Left lobe of liver (tissue), 2 donors: Measurements from ENCODE around the gene MAP4K3. TPM values are rescaled to one million over a fixed set of nuclear protein-coding genes. Genes with fewer than 3 reads are reported as not detected.

ENCODE experiments used
- ATAC-seq: fragments of 200-7000 bp; cut with Tn5 transposase; one replicate; pipeline ENCODE4 v1.9.1; 2020; ENCODE audit warnings: mild to moderate bottlenecking, moderate library complexity
- DNase-seq: peaks from one replicate; pipeline ENCODE4 v3.0.0-alpha.2; 2020; ENCODE audit warnings: low spot score
- total RNA-seq: library from RNA; stranded (reverse); gene quantifications from one replicate; pipeline ENCODE4 v1.2.1, GENCODE V29; 2021
- donor health status: DM: no; HTN: no; CAD: no; lungs with moderate emphysema.
- donor health status: DM: no; HTN: yes; CAD: no.

Gene MAP4K3
- total RNA-seq, 1 donor from 2014 or later, result 12.8 TPM

DNA sequence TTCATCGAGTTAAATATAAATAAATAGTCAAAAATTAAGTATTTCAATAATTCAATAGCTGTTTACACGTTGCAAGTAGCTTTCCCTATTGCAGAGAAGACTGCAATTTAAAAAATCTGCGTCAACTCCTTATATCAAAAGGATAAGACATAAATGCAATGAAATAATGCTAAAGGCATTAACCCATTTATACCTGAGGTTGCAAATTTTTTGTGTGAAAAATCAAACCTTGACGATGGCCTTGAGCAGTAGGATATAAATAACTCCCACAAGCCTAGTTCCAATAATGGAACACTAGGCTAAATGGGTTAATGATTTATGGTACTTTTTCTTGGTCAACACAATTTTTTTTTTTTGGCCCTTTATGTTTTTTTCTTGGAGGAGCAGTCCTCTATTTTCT is 116.9 kb downstream of the MAP4K3 start:
- ATAC-seq (no peak), DNase-seq (no peak)

DNA sequence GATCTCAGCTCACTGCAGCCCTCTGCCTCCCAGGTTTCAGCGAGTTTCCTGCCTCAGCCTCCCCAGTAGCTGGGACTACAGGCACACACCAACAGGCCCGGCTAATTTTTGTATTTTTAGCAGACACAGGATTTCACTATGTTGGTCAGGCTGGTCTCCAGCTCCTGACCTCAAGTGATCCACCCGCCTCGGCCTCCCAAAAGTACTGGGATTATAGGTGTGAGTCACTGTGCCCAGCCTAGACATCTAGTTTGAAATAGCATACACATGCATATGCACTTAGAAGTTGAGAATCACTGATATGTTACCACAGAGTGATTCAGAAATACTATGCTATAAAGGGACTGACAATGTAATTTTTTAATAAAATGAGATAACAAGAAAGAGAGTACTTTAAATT is 123.5 kb downstream of the MAP4K3 start:
- DNase-seq (no peak), ATAC-seq (no peak)

DNA sequence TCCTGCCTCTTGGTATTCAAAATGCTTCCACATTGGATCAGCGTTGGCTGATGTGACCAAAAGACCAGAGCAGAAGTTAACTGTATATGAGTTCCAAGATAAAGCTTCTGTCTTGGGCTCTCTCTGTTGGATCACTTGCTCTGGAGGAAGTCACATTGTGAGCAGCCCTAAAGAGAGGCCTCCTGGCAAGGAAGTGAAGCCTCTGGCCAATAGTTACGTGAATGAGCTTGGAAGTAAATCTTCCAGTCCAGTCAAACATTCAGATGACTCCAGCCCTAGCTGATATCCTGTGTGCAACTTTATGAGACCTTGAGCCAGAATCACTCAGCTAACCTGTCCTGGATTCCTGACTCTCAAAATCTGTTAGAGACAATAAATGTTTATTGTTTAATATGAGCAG is 125.6 kb downstream of the MAP4K3 start:
- no peak for DNase-seq
- ATAC-seq, result no peak

DNA sequence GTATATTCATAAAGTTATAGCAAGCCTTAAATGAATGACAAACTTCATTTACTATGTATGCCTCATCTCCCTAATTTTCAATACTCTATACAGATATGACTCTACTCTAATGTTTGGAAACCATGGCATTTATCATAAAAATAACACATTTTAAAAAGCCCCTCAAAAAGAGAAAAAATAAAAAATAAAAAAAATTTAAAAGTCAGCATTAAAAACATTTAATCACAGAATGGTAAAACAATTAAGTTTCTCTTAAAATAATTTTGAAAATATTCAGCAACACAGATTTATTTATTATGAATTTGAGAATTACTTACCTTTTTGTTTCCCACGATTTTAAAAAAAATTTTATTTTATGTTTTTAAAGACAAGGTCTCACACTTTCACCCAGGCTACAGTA is 128.3 kb downstream of the MAP4K3 start:
- DNase-seq (no peak), ATAC-seq (no peak)

DNA sequence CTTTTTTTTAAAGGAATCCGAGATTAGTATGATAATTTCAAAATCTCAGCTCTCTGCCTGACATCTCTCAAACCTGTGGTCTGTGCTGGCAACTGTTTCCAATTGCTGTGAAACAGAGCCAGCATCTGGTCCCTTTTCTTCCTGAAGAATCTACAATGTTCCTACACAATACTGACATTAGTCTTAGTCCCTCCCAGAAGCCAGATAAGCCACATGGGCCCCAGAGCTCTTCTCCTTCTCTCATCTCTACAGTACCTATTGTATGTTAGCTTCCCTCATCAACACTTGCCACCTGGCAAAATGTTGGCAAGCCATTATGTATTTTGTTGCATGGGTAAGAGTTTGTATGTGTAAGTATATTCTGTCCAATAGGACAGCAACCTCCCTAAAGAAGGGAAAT is 130.5 kb downstream of the MAP4K3 start:
- DNase-seq, result no peak
- no peak for ATAC-seq

DNA sequence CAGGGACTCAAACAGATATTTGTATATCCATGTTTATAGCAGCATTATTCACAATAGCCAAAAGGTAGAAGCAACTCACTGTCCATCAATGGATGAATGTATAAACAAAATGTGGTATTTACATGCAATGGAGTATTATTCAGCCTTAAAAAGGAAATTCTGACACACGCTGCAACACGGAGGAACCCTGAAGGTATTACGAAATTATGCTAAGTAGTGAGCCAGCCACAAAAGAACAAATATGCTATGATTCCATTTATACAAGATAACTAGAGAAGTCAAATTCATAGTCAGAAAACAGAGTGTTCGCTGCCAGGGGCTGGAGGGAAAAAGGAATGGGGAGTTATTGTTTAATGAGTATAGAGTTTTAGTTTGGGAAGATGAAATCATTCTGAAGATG is 132.4 kb downstream of the MAP4K3 start:
- ATAC-seq (no peak), DNase-seq (no peak)

DNA sequence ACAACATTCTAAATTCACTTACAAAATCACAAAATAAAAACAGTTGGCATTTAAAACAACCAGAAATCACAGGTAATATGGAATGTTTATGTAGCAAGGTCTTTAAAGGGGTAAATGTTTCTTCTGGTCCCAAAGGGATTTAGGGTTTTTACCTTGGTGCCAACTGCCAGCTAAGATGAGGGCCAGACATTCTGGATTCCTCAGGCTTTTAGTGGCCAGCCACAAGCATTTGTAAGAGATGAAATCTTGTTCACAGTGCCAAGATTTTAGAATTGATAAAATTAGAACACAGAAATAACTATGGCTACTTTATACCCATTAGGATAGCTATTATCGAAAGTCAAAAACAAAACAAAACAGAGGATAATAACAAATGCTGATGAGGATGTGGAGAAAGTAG is 132.9 kb downstream of the MAP4K3 start:
- DNase-seq, result no peak
- no peak for ATAC-seq

DNA sequence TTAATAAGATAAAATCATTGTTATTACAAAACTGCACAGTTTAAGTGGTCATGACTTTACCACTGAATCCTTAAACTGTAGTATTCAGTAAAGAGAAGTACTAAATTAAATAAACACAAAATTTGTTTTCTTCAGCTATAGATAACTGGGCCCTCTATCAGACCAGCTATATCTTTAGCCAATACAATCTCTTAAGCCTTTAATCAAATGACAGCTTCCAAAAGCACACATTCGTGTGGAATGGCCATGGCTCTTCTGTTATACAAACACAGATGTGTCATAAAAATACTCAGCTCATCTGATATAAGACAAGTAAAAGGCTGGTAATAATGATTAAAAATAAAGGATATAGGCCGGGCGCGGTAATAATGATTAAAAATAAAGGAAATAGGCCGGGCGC is 135.7 kb downstream of the MAP4K3 start:
- no peak for DNase-seq
- ATAC-seq, result no peak

DNA sequence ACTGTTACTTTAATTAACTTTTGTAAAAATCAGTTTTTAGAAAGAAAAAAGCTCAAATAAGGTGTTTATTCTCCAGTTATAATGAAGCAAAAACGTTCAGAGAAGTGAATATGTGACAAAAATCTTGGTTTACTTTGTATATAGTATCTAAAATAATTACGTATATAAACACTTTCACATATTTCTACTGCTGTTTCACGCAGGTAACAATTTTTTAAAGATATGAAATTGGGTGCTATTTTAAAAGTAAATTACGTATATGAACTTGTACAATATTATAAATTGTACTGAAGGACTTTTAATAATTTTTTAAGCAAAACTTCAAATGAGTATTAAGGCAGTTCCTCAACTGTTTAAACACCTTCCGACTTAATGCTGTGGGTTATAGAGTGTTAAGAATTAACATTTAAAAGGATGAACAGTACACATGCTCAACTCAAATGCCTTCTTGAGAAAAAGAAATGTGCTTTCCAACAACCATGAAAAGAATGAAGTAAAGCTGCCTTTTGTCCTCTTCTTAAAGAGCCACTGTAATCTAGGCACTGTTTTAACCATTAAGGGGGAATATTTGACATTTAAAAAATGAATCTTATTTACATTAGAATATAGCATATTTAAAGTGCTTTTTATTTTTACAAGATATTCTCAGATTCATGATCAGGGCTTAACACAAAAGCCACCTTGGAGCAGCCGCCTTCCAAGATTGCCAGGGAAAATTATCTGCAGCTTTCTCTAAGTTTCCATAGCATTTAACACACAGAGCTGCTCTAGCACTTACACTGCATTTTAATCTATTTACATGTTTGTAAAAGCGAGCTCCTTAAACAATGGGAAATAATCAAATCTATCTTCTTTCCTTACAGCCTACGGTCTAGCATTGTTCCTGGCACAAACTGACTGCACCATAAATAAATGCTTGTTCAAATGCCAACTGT is 136.8 kb downstream of the MAP4K3 start:
- ATAC-seq (no peak), DNase-seq (no peak)

DNA sequence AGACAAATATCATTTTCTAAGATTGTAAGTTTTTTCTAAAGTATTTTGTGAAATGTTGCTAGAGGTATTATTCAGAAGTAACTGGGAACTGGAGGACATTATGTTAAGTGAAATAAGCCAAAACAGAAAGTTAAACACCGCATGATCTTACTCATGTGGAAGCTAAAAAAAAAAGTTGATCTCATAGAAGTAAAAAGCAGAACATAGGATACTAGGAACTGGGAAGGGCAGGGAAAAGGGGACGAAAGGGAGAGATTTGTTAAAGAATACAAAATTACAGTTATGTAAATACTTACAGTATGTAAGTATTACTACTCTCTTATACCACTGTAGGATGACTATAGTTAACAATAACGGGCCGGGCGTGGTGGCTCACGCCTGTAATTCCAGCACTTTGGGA is 146.7 kb downstream of the MAP4K3 start:
- DNase-seq (no peak), ATAC-seq (no peak)

DNA sequence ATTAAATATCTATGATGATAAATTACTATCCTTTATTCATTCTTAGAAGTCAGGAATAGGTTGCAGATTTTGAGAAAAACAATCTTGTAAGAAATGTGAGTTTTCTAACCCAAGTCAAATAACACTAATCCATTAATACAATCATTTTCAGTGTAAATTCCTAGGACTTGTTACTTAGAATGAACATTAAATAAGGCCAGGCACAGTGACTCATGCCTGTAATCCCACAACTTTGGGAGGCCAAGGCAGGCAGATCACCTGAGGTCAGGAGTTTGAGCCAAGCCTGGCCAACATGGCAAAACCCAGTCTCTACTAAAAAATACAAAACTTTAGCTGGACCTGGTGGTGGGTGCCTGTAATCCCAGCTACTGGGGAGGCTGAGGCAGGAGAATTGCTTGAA is 147.5 kb downstream of the MAP4K3 start:
- DNase-seq (no peak), ATAC-seq (no peak)

DNA sequence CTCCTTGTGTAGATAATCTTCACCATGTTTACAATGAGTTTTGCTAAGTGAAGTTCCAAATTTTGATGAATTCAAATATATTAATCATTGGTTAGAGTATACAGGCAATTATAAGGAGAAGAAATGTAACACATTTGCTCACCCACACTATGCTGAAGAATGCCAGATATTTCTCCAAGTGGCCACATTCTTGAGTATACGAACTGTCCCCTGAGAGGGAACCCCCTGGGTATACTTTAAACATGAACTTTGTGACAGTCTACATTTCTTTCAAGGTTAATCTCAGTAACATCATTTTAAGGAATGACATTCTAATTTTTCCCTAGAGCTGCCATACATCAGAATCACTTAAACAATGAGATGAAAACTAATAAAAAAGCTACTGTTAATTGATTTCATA is 153.5 kb downstream of the MAP4K3 start:
- ATAC-seq (no peak), DNase-seq (no peak)

DNA sequence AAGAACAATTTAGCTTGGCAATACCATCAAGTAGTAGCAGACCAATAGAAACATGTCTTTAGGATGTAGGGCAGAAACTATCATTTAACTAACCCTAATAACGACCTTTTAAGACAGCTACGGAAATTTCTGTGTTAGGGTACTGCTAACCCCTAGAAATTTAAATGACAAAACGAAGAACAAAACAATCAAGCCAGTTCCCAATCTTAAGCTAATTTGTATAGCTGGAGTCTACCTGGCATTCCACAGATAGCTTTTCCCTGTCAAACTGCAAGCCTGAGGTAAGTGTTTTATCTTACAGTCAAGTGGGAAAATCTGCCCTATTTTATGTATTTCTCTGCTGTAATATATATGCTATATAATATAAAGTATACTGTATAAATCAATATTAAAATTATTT is 155.7 kb downstream of the MAP4K3 start:
- DNase-seq (no peak), ATAC-seq (no peak)

DNA sequence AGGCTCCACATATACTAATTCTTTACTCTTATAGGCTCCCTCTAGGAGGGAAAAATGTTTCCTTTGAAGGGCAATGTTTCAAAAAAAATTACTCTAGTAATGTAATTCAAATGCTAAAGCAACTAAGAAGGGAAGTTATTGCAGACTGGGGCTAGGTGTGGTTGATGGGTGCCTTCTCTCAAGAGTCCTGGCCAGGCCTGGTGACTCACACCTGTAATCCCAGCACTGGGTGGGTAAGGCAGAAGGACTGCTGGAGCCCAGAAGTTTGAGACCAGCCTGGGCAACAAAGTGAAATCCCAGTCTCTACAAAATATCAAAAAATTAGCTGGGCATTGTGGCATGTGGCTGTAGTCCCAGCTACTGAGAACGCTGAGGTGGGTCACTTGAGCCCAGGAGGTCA is 162.1 kb downstream of the MAP4K3 start:
- ATAC-seq (no peak), DNase-seq (no peak)

DNA sequence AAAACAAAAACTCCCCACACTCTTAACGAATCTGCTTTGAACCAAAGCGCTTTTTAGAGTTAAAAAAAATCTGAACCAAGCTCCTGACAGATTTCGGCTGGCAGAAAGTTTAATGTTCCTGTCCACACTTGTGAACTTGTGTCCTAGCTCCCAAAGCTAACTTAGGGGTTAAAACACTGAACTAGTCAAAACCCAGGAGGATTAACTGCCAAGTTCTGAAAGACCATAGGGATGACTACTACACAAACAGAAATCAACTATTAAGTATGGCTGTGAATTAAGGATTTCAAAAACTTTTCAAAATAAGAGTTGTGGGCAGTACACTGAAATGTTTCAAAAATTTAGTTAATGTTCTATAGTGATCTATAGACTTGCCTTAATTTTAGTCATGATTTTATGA is 167.1 kb downstream of the MAP4K3 start:
- ATAC-seq (no peak), DNase-seq (no peak)

DNA sequence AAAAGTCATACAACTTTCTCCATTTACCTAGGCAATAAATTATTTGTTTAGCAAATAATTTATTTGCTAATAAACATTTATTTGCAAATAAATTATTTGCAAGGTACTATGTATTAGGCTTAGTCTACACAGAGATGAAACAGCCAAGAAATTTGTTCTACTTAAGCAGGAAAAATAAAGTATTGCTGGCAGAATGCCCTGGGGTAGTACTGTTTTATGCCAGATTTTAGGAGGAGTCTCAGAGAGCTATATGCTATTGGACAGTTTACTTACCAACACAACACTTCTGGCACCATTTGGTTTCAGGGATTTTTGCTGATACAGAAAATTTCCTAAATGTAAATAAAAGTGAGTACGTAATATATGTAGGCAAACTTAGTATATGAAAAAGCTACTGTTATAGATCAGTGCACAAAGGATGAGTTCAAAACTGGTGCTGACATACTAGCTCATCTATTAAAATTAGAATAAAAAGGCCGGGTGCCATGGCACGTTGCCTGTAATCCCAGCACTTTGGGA is 170.1 kb downstream of the MAP4K3 start:
- no peak for DNase-seq
- no peak for ATAC-seq

DNA sequence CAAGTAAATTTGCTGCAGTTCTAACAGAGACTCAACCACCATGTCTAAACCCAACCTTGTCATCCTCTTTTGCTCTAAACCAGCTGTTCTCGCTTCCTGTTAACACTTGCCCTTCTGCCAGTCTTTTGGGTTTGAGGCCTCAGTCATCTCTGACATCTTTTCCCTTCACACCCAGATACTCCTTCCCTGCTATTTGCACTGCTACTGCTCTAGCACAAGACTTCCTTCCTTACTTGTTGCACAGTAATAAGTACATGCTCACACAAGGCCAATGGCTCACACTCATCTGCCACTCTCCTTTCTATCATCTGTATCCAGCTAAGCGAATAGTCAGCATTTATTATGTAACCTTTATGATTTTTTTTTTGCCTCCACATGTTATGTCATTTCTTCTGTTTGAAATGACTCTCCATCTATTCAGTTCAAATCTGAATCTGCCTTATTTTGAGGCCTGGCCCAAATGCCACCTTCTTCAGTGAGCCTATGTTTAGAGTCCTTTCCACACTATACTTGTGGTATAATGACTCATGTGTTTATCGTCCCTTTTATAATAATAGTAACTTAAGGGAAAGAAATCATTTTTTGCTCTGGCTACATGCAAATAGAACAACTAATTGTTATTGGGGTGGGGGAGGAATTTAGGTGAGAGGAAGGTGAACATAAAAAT is 170.8 kb downstream of the MAP4K3 start:
- no peak for ATAC-seq
- no peak for DNase-seq

DNA sequence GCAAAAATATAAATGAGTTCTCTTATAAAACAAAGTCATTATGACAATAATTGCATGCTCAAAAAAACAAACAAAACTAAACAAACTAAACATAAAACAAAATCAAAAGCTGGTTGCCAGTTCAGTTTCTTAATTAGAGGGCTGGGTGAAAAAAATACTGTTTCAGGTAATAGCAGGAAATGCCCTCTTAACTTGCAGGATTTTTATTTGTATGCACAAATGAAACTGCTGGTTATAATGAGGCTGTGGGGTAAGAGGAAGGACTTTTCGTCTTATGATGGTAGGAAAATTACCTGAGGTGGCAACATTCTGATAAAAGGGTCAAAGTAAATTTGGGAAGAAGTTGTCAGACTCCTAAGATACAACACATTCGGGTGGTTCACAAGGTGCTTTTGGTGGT is 171.8 kb downstream of the MAP4K3 start:
- ATAC-seq (no peak), DNase-seq (no peak)

DNA sequence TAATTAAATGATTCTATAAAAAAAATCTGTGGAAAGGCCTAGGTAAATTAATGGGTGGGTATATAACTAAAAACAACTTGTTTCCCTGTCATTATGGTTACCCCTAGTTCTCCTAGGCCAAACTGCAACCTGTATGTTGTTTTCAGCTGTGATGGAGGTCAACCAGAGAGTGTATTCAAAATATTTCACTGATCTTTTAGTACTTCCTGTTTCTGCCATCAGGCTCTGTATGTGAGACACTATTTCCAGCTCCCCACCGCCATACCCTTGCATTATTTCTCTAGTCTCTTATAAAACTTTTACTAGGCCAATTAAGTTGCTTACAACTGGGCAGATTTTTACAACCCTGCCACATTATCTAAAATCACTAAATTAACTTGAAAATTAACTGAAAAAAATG is 172.4 kb downstream of the MAP4K3 start:
- DNase-seq, result no peak
- ATAC-seq, result no peak

DNA sequence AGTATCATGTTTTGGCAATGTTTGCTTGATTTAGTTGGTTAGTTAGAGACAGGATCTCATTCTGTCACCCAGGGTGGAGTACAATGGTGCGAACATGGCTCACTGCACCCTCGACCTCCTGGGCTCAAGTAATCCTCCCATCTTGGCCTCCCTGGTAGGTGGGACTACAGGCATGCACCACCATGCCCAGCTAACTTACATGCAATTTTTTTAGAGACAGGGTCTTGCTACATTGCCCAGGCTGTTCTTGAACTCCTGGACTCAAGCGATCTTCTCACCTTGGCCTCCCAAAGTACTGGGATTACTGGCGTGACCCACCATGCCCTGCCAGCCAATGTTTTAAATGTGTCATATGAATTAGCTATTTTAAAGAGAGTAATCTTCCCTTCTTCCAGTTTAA is 177.0 kb downstream of the MAP4K3 start:
- ATAC-seq, result no peak
- DNase-seq, result no peak

DNA sequence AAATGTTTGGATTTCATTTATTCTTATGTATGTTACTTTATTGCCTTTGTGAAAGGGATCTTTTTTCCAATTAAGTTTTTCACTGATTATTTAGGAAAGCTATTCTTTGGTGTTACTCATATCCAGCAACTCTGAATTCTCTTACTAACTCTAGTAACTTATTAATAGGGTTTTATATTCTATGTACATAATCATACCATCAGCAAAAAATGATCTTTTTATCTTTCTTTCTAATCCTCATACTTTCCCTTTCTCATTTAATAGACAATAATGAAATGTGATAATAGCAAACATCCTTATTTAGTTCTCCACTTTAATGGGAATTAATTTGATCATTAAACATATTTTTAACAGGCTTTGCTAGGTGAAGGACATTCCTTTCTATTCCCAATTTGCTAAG is 181.0 kb downstream of the MAP4K3 start:
- no peak for ATAC-seq
- no peak for DNase-seq

DNA sequence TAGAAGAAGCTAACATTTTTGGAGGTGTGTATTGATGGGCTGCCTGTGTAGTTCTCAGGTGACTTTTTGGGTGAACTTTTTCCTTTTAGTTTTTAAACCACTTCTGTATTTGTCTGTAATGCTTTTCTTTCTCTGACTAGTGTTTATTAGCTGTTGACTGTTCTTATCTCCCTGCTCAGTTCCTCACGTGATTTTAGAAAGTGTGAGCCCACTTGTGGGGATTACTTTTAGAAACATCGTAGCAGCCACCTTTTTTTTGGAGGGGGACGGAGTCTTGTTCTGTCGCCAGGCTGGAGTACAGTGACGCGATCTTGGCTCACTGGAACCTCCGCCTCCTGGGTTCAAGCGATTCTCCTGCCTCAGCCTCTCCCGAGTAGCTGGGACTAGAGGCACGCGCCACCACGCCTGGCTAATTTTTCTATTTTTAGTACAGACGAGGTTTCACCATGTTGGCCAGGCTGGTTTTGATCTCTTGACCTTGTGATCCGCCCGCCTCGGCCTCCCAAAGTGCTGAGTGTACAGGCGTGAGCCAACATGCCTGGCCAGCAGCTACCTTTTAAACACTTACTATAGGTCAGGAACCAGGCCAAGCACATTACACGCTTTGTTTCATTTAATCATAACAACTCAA is 184.1 kb downstream of the MAP4K3 start:
- ATAC-seq (no peak), DNase-seq (no peak)
